H1 (cell line): Measurements from ENCODE around the gene NANP. TPM values are rescaled to one million over a fixed set of nuclear protein-coding genes. Genes with fewer than 3 reads are reported as not detected.
A peak's percentile ranks its signal among the peaks of the same experiment; 100 is the strongest.

Source experiments
- CTCF ChIA-PET: fragments of 300-600 bp; sonication (Branson Sonifier 250); formaldehyde crosslinking; loops from one replicate; lab custom pipeline; 2021; ENCODE audit not compliant: partially characterized antibody; lab: Charles Lee
- POLR2A ChIA-PET: fragments of 300-600 bp; sonication (Branson Sonifier 250); formaldehyde crosslinking; loops from one replicate; lab custom pipeline; 2021; ENCODE audit warnings: inconsistent platforms; ENCODE audit not compliant: partially characterized antibody; lab: Charles Lee
- DNase-seq, 2 experiments: peaks; one replicate each; pipeline versions ENCODE4 v3.0.0 to v3.0.0-alpha.2; 2010 to 2022; ENCODE audit warnings: low spot score in 2 of 2, low read depth in 1 of 2, mixed read lengths in 1 of 2
- FAIRE-seq: peaks from 2 replicates; lab custom pipeline; 2011; peaks lifted over from hg19 to GRCh38; lab: Jason Lieb, UNC
- H2AFZ ChIP-seq: 2 replicates; pipeline ENCODE4 v1.8.1; 2012; ENCODE audit warnings: low read length, inconsistent platforms
- H2AK5ac ChIP-seq: 2 replicates; pipeline ENCODE4 v1.6.1; 2013; ENCODE audit warnings: low read depth, low read length
- H2BK120ac ChIP-seq: replicated peaks from 2 replicates; pipeline ENCODE3; 2013; ENCODE audit warnings: low read depth, low read length, inconsistent platforms
- H2BK12ac ChIP-seq: 2 replicates; pipeline ENCODE4 v1.6.1; 2013; ENCODE audit warnings: low read depth, low read length
- H2BK15ac ChIP-seq: 2 replicates; pipeline ENCODE4 v1.6.1; 2013; ENCODE audit warnings: low read length
- H2BK20ac ChIP-seq: 2 replicates; pipeline ENCODE4 v1.6.1; 2013; ENCODE audit warnings: low read length
- H2BK5ac ChIP-seq: 2 replicates; pipeline ENCODE4 v1.6.1; 2013; ENCODE audit warnings: low read depth, low read length
- H3K14ac ChIP-seq: 2 replicates; pipeline ENCODE4 v1.6.1; 2013; ENCODE audit warnings: inconsistent platforms; ENCODE audit not compliant: insufficient read length
- H3K18ac ChIP-seq: 2 replicates; pipeline ENCODE4 v1.6.1; 2013; ENCODE audit warnings: low read length; ENCODE audit errors: extremely low read depth
- H3K23ac ChIP-seq: 2 replicates; pipeline ENCODE4 v1.6.1; 2013; ENCODE audit warnings: inconsistent platforms; ENCODE audit not compliant: insufficient read length
- H3K23me2 ChIP-seq: 2 replicates; pipeline ENCODE4 v1.6.1; 2013; ENCODE audit warnings: low read depth, low read length
- H3K27ac ChIP-seq: 2 replicates; pipeline ENCODE4 v1.6.1; 2011; ENCODE audit warnings: low read depth, low read length, inconsistent platforms
- H3K27me3 ChIP-seq, 4 experiments: replicated peaks in 1 of 4; 1 replicate in 1 of 4; 2 replicates in 3 of 4; pipeline versions ENCODE4 v1.6.1 to v1.8.1; 2011 to 2013; ENCODE audit warnings: low read length in 3 of 4, mild to moderate bottlenecking in 3 of 4, inconsistent platforms in 2 of 4, mixed read lengths in 2 of 4, moderate library complexity in 1 of 4; ENCODE audit not compliant: control insufficient read depth in 3 of 4, insufficient read depth in 3 of 4; ENCODE audit errors: extremely low read depth in 1 of 4
- H3K36me3 ChIP-seq, 4 experiments: 2 replicates each; pipeline versions ENCODE4 v1.6.1 to v1.8.1; 2011 to 2013; ENCODE audit warnings: mild to moderate bottlenecking in 4 of 4, low read length in 3 of 4, moderate library complexity in 2 of 4, control low read depth in 1 of 4, inconsistent platforms in 1 of 4; ENCODE audit not compliant: insufficient read depth in 4 of 4, control insufficient read depth in 2 of 4
- H3K4ac ChIP-seq: replicated peaks from 2 replicates; pipeline ENCODE3; 2013; ENCODE audit warnings: low read length, low read depth, mixed read lengths, inconsistent platforms; ENCODE audit not compliant: insufficient read length
- H3K4me1 ChIP-seq, 4 experiments: replicated peaks in 1 of 4; 1 replicate in 1 of 4; 2 replicates in 3 of 4; pipeline versions ENCODE4 v1.6.1 to v1.8.1; 2011 to 2013; ENCODE audit warnings: low read length in 3 of 4, inconsistent platforms in 2 of 4, mixed read lengths in 1 of 4; ENCODE audit not compliant: insufficient read depth in 4 of 4, control insufficient read depth in 3 of 4
- H3K4me2 ChIP-seq, 2 experiments: 2 replicates each; pipeline versions ENCODE4 v1.6.1 to v1.8.1; 2011 to 2013; ENCODE audit warnings: low read depth in 2 of 2, low read length in 2 of 2, control low read depth in 1 of 2, inconsistent platforms in 1 of 2, mild to moderate bottlenecking in 1 of 2; ENCODE audit not compliant: insufficient read depth in 1 of 2
- H3K4me3 ChIP-seq, 4 experiments: fragments of 200-600, 300-600 bp in 1 of 4; sonication (generic), shearing (Covaris generic), sonication (Bioruptor Twin) in 1 of 4; 2 replicates each; pipeline versions ENCODE4 v1.5.1 to v1.8.1; 2011 to 2016; ENCODE audit warnings: low read length in 4 of 4, low read depth in 3 of 4, control low read depth in 2 of 4, inconsistent platforms in 2 of 4, mild to moderate bottlenecking in 2 of 4, mixed read lengths in 1 of 4, moderate library complexity in 1 of 4; ENCODE audit not compliant: insufficient read depth in 2 of 4; ENCODE audit errors: extremely low read depth in 1 of 4
- H3K56ac ChIP-seq: replicated peaks from 2 replicates; pipeline ENCODE3; 2013; ENCODE audit warnings: low read depth, mild to moderate bottlenecking, mixed read lengths, low read length, inconsistent platforms; ENCODE audit not compliant: insufficient read length
- H3K79me1 ChIP-seq: 2 replicates; pipeline ENCODE4 v1.6.1; 2013; ENCODE audit warnings: low read depth, low read length, control low read depth
- H3K79me2 ChIP-seq, 2 experiments: 2 replicates each; pipeline versions ENCODE4 v1.6.1 to v1.8.1; 2012 to 2013; ENCODE audit warnings: low read length in 2 of 2, mild to moderate bottlenecking in 2 of 2, inconsistent platforms in 1 of 2; ENCODE audit not compliant: insufficient read depth in 2 of 2, control insufficient read depth in 1 of 2
- H3K9ac ChIP-seq, 4 experiments: replicated peaks in 1 of 4; 1 replicate in 1 of 4; 2 replicates in 3 of 4; pipeline versions ENCODE4 v1.6.1 to v1.8.1; 2011 to 2013; ENCODE audit warnings: low read depth in 3 of 4, low read length in 3 of 4, control low read depth in 2 of 4, mild to moderate bottlenecking in 2 of 4, moderate library complexity in 2 of 4, inconsistent platforms in 1 of 4; ENCODE audit errors: extremely low read depth in 1 of 4
- H3K9me3 ChIP-seq, 2 experiments: 2 replicates each; pipeline versions ENCODE4 v1.6.1 to v1.8.1; 2012 to 2013; ENCODE audit warnings: mild to moderate bottlenecking in 2 of 2, moderate library complexity in 2 of 2, control low read depth in 1 of 2, inconsistent platforms in 1 of 2, low read depth in 1 of 2, low read length in 1 of 2, mixed read lengths in 1 of 2; ENCODE audit not compliant: insufficient read depth in 2 of 2
- H4K20me1 ChIP-seq, 2 experiments: replicated peaks in 1 of 2; 2 replicates each; pipeline versions ENCODE3 to v1.8.1; 2011 to 2013; ENCODE audit warnings: inconsistent platforms in 2 of 2, low read length in 2 of 2, mild to moderate bottlenecking in 1 of 2; ENCODE audit not compliant: insufficient read depth in 2 of 2, control insufficient read depth in 1 of 2
- H4K5ac ChIP-seq: 2 replicates; pipeline ENCODE4 v1.6.1; 2013; ENCODE audit warnings: low read length, low read depth, mixed read lengths, inconsistent platforms; ENCODE audit not compliant: insufficient read length
- H4K8ac ChIP-seq: 2 replicates; pipeline ENCODE4 v1.8.0; 2013; ENCODE audit warnings: mild to moderate bottlenecking, moderate library complexity, low read length, inconsistent platforms; ENCODE audit not compliant: insufficient read depth; ENCODE audit errors: extremely low read depth
- H4K91ac ChIP-seq: replicated peaks from 2 replicates; pipeline ENCODE3; 2013; ENCODE audit warnings: low read length, mixed read lengths, inconsistent platforms; ENCODE audit not compliant: insufficient read length
- RBBP5 ChIP-seq: IDR thresholded peaks from 2 replicates; pipeline ENCODE4 v1.7.1; 2012; ENCODE audit warnings: low read depth, mild to moderate bottlenecking, inconsistent platforms, low read length, moderate library complexity, borderline replicate concordance
- WGBS, 2 experiments: shearing (Covaris generic) in 1 of 2; methylation state at CpG; one replicate each; pipeline versions ENCODE4 v1.1.6 to v1.1.7; 2013 to 2015; ENCODE audit warnings: low lambda C conversion rate in 2 of 2, mixed read lengths in 2 of 2, inconsistent platforms in 1 of 2, low coverage in 1 of 2, missing lambda C conversion rate in 1 of 2; ENCODE audit not compliant: insufficient replicate concordance in 2 of 2, insufficient coverage in 1 of 2, insufficient read length in 1 of 2; ENCODE audit errors: extremely low coverage in 1 of 2, missing lambda C conversion rate in 1 of 2; 5-methylcytosine and 5-hydroxymethylcytosine counted together
- polyA plus RNA-seq, 7 experiments: library from polyadenylated mRNA; depleted of rRNA in 3 of 7; stranded (reverse) in 5 of 7; unstranded in 2 of 7; fragments of >200 nt in 5 of 7; fragments of 200-250 nt in 2 of 7; gene quantifications; 1 replicate in 5 of 7; 2 replicates in 1 of 7; 4 replicates in 1 of 7; pipeline versions ENCODE4 v1.2.1 to v1.2.3, GENCODE V29; 2011 to 2013; ENCODE audit warnings: missing spikeins in 2 of 7, mixed read lengths in 2 of 7
- total RNA-seq: library from RNA; stranded (reverse); fragmentation: NEBNext Ultra II Directional; extraction: Animal tissue kit (Norgen Biotek cat#: 25700); gene quantifications from 2 replicates; pipeline ENCODE4 v1.2.1, GENCODE V29; 2021

The NANP gene
- total and polyA plus RNA-seq, 2 of the 8 experiments (the other 6 are each of a cell fraction or from before 2014, with no cell fraction given), result 3.8 to 6.2 TPM

DNA sequence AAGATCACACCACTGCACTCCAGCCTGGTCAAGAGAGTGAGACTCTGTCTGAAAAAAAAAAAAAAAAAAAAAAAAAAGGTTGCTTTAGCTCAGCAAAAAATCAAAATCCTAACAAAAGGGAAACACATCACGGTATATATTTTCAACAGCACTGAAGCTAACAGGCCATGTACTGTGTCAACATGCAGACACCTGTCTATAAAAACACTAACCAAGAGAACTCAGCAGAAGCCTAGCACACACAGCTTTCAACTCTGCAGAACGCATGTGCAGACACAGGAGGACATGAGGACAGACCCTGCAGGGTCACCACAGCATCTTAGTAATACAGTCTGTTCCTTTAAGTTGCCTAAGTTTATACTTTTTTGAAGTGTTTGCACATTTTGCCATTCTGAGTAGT, 52.0 kb downstream of the NANP start:
- FAIRE-seq, result no peak
- Histone ChIP-seq H4K8ac (no peak overlapping the region), H3K79me2 (peaks cover 0 to 84% of the 10 kb centered on the region in 2 experiments), H2BK12ac (no peak overlapping the region), H3K4me3 (no peak overlapping the region), H3K56ac (no peak overlapping the region)
- no peak for TF ChIP-seq RBBP5
- TF ChIP-seq, all 59 proteins: peak for 0
- WGBS, 2 experiments, result 94% methylated on average over 2 of the region's 2 CpGs; no CpG with 5 or more reads in 1 of the 2 experiments
- POLR2A ChIA-PET, result interaction anchor here (3.2 kb wide), 1 partner anchor 13 kb away, joined by 15 read pairs; the partner anchor contains the start of gene NINL
- Histone ChIP-seq H4K91ac (peak overlapping the region; percentile 55), H3K27me3 (no peaks in the 10 kb centered on the region), H3K18ac (no peak overlapping the region), H2AK5ac (no peak overlapping the region), H2BK15ac (no peak overlapping the region), H3K14ac (no peak overlapping the region), H3K4ac (no peak overlapping the region), H3K23ac (no peak overlapping the region), H2BK120ac (no peak overlapping the region), H3K23me2 (no peaks in the 10 kb centered on the region), H3K79me1 (peaks cover 8% of the 10 kb centered on the region), H3K9ac (no peak overlapping the region), H2BK20ac (no peak overlapping the region), H2BK5ac (no peak overlapping the region), H2AFZ (no peak overlapping the region), H4K5ac (no peak overlapping the region), H4K20me1 (peaks cover 3 to 16% of the 10 kb centered on the region in 2 experiments), H3K27ac (no peak overlapping the region), H3K4me1 (peaks cover 0 to 2% (median 0%) of the 10 kb centered on the region in 4 experiments; a peak in 2 of 7 replicates), H3K36me3 (no peaks in the 10 kb centered on the region), H3K4me2 (no peak overlapping the region), H3K9me3 (no peaks in the 10 kb centered on the region)
- DNase-seq, result no peak
- CTCF ChIA-PET, result no interaction called here
